Stimulated activated CD4-positive, alpha-beta T cell treated with anti-CD3 and anti-CD28 coated beads, Interleukin-1b, Interleukin-23, amount 100 ng/mL, for 1 hour (primary cell): Measurements from ENCODE around the gene PGAM5.
A peak's percentile ranks its signal among the peaks of the same experiment; 100 is the strongest.

Experiments
- DNase-seq, 2 donors: peaks; one replicate each; pipeline ENCODE4 v3.0.0-alpha.2; 2020; ENCODE audit warnings: low read depth in 2 of 2

PGAM5 gene

DNA sequence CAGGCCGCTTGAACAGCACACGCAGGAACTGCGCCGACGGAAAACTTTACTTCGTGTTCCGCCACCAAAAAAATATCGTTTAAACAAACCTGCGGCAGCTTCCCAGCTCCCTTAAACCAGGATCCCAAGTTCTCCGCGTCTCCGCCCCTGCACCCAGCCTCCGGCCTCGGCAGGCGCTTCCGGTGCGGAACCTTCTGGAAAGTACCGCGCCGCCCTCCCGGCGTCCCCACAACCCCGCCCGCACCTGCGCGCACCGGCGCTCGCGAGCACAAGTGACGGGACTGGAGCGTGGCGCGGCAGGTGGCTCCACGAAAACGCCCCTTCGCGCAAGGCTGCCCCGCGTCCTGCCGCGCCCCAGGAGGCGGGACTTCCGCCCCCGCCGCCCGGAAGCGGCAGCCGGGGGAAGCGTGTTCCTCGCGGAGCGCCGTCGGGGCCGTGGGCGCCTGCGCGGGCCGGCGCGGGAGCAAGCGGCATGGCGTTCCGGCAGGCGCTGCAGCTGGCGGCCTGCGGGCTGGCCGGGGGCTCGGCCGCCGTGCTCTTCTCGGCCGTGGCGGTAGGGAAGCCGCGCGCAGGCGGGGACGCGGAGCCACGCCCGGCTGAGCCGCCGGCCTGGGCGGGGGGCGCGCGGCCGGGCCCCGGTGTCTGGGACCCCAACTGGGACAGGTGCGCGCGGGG lies at the start of gene PGAM5:
Gene PGAM5 (plus strand): TSS at position 438 of the 675 bp plus-strand sequence. CDS start 35 bp downstream, at position 473.
- DNase-seq: peak; percentile 75 to 85

DNA sequence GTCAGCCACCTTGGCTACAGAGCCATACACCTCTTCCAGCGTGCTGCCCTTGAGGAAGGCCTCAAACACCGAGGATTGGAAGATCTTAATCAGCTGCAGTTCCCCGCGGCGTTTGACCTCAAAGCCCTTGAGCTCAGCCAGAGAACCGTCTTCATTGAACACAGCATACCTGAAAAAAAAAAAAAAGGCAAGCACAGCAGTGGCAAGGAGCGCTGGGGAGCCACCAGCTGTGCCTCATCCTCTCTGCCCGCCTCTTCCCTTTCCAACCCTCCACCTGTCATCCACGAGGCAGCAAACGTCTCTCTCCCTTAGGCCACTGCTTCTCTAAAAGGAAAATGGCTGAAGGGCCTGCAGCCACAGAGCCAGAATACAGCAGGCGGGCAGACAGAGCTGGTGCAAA lies 49.6 kb upstream of the PGAM5 start:
- no peak for DNase-seq

DNA sequence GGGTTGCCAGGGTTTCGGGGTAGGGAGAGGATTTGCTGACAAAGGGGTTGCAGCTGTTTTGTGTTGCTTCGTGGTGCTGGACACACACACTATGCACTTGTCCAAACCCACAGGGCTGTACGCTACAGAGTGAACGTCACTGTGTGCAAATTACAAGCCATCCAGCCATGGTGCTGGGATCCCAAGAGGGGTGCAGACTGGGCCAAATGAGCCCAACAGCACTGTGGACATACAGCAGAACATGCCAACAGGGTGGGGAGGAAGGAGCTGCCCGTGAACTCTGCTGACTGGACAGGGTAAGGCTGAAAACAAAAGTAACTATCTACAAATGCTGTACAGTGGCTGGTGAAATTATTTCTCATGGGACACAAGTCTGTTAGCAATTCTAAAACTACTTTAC lies 48.7 kb upstream of the PGAM5 start:
- no peak for DNase-seq

DNA sequence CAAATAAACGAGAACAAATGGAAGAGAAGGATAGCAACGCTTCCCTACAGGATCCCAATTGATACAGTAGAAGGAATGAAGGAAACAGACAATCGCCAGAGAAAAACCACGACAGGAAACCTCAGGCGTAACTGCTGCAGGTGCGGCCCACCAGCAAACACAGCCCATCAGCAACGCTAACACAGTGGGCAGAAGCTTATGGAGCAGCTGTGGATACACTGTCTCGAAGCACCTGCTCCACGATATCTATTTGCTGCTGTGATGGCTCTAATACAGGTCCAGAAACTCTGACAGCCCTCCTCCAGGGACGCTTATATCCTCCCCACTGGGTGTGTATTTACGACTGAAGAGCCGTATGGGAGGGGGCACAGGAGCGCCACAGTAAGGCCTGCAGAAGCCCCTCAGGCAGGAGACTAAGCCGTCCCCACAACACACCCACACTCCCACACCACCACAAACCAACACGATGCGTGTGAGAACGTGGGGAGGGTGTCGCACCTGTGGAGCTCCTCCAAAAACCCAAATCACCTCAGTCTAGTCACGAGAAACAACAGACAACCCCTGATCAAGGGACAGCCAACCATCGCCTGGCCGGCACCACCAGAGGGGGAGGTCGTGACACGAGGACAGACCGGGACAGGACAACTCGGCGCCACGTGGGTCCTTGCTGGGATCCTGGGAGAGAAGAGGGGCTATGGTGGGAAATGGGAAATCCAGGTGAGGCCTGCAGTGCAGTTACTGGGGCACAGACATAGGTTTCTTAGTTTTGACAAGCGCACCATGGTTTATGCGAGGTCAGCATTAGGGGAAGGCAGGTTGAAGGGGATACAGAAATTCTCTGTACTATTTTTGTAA lies 47.5 kb upstream of the PGAM5 start:
- no peak for DNase-seq

DNA sequence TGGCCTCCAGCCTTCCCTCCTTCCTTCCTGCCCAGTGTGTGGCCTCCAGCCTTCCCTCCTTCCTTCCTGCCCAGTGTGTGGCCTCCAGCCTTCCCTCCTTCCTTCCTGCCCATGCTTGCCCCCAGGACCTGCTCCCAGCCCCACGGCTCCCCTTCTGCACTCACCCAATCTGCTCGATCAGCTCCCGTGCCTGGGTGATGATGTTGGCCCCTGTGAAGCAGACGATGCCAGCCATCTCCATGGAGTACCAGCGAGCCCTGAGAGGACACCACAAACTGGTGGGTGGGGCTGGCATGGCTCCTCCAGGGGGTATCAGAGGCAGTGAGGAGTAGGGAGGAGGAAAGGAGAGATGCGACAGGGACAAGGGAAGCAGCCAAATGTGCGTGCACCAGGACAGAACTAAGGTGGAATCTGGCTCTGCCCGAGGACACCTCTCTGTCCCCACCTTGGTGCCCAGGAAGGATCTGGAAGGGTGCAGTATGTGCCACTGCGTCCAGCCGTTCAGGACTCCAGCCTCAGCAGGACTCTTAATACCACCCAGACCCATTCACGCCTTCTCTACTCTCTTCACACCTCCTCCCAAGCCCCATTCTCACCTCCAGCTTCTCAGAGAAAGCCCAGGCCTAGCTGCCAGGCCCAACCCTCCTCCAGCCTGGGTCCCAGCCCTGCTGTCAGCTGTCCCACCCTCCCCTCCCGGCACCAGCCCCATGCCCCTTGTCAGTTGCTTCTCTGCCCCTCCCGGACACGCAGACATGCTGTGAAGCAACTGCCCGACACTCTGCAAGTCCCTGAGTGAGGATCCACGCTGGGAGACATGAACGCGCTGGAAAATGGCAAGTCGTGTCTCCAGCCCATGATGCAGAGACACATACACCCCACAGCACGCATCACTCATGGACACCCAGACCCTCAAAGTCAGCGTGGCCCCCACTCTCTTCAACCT lies 46.2 kb upstream of the PGAM5 start:
- DNase-seq: no peak

DNA sequence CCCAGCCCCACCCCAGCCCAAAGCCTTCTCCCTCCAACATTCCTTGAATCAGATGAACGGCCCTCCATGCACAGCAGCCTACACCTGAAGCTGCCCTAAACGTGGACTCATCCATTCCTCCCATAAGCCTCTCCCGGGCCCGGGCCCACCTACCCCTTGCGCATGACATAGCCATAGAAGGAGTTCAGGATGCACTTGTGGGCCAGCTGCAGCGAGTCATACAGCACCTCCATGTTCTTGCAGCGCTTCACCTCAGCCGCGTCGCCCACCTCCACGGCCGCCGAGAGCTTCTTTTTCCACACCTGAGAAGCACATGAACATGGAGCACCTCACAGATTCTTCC lies 45.5 kb upstream of the PGAM5 start:
- no peak for DNase-seq

DNA sequence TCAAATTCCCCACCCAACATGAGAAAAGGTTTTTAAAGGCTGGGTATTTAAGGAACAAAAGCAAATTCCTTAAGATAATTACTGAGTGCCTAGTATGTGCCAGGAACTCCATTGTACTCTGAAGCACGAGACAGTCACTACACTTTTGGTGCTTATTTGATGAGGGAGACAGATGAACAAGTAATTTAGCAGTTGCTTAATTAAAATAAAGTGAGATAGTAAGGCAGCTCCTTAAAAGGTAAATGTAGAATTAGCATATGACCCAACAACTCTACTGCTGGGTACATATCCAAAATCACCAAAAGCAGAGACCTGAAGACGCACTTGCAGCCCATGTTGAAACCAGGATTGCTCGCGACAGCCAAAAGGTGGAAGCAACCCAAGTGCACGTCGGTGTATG lies 44.8 kb upstream of the PGAM5 start:
- DNase-seq: no peak

DNA sequence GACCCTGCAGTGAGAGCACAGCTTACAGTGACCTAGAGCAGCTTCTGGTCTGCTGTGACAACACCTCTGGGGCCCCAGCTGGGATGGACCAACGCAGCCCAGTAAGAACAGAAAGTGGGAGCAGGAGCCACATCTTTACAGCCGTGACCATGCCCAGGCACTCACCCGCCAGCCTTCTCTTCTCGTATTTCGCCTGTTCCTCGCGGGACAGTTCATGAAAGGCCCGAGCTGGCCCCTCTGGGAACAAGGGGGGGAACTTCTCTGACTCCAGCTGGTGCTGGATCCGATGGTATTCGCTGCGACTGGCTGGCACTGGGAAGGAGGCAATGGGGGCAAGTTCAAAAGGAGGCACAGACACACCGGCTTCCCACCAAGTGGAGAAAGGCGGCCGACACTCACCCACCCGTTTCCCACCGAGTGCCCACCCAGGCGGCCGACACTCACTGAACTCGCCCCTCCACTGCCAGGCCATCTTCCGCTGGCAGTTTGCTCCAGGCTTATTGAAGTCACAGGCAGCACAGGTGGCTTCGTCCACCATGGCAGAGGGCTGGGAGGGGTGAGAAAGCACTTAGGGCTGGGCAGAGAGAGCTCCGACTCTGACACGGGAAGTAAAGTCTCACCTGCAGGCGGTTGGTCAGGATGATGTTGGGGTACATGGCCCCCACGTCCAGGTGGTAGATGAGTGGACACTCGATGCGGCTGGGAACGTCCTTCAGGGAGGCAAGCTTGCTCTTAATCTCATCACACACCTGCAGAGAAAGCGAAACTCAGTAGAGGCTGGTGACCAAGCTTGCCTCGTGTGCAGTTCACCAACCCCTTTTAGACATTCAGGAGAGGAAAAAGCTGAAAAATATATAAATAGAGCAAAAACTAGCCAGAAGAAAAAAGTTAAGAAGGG lies 42.2 kb upstream of the PGAM5 start:
- DNase-seq: no peak

DNA sequence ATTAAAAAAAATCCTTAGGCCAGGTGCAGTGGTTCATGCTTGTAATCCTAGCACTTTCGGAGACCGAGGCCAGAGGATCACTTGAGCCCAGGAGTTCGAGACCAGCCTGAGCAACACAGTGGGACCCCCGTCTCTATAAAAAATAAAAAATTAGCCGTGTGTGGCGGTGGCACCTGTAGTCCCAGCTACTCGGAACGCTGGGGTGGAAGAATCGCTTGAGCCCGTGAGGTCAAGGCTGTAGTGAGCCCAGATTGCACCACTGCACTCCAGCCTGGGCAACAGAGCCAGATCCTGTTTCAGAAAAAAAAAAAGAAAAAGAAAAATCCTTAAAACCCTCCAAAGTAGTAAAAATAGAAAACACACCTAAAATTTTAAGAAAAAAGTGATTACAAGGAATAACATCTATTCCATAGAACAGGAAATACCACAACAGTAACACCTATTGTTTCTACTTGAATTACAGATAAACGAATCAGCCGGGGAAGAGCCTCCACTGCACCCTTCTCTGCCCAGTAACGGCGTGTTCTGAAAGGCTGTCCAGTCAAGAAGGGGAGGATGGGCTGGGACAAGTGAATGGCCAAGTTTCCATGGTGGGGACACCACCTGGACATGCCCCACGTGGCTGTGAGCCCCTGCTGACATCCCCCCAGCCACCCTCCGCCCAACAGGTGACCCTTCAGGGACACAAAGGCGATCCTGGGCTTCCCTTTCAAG lies 41.3 kb upstream of the PGAM5 start:
- no peak for DNase-seq

DNA sequence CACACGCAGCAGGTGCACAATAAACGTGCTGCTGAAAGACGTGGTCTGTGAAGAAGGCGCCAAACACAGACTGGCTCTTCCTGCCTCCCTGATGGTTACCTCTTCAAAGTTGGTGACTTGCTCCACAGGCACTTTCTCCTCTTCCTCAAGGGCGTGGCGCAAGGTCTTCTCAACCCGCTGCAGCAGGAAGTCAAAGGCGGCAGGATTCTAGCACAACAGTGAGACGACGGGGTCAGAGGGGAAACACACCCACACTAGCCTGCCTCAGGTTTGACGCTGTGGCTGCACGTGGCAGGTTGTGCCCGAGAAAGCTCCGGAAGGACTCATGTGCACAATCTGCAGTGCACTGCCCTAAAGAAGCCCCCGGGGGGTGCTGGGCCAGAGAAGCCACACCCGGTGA lies 38.5 kb upstream of the PGAM5 start:
- no peak for DNase-seq

DNA sequence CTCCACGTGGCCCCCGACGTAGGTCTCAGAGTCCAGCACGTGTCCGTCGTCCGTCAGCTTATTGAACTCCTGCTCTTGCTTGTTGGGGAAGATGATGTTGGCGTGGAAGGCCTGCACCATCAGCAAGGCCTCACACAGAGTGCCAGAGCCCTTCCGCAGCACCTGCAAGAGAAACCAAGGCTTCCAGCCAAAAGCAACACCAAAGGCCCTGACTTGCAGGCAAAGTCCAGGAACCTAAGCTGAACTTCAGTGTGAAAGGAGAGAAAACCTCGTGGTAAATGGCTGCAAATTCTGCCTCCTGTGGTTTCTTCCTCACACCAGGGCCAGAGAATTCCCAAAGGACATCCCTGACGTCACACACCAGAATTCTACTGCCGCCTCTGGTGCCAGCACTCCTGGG lies 38.0 kb upstream of the PGAM5 start:
- DNase-seq: no peak

DNA sequence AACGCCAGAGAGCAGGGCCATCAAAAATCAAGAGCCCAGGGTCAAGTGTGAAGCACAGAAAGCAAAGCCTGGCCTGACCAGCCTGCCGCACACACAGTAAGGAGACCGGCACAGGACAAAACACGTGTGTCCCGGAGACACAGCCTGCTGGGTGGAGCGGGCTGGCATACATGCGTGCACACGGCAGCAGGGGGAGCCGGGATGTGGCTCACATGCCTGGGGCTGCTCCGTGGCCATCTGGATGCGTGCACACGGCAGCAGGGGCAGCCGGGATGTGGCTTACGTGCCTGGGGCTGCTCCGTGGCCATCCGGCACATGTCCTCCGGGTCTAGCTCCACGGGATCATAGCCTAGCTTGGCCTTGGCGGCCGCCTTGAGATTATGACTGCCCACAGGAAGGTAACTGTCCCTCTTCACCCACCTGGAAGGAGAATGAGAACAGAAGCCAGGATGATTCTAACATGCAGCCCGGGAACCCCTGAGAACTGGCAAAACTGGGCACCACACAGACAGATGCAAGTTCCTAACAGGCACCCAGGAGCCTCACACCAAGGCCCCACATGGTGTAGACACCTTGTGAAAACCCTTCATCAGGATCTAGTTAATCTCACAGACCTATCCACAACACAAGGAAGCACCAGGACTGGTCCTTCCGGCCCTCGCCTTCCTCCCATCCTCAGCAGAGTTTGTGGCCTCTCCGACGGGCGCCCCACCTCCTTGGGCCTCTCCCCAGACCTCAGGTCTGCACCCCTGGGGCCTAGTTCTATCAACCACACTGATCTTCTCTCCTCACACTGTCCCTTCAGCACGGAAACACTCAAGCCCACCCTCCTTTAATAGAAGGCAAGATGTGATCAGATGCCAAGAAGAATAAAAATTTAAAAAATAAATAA lies 37.1 kb upstream of the PGAM5 start:
- DNase-seq: no peak

DNA sequence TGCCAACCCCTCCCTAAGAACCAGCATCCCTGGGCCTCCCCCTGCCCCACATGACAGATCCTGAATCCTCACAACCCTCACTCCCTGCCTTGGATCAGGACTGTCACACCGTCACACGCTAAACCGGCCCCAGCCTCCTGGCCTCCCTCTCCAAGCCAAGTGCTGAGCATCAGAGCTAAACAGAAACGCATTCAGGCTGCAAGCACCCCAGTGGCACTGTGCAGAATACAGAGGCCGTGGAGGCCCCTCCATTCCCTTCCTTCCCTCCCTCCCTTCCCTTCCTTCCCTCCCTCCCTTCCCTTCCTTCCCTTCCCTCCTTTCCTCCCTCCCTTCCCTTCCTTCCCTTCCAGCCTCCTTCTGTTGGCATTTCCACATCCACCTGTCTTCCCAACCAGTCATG lies 36.1 kb upstream of the PGAM5 start:
- DNase-seq: no peak

DNA sequence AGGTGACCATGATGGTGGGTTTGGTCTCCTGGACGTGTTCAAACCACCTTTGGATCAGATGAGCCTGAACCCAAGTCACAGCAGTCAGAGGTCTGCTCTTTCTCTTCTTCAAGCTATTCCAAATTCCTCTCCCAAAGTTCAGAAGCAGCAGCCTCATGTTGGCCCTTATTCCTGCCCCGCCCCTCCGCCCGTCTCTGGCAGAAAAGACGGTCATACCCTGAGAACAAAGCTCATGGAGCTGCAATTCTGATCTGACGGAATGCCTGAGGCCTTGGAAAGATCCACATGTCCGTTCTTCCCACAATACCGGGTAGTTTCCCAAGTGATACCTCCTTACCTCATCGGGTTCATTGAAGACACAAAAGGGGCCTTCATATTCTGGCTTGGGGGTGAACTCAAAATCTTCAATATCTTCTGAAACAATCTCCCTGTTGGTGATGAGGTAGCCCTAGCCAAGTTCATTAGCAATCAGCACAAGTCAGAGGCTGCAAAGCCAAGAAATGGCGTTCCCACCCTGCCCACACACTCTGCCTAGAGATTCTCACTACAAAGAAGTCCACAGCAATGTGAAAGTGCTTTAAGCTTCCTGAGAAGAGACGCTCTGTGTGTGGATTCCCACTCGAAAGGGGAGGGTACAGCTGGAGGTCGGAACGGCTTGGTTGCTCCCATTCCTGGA lies 34.7 kb upstream of the PGAM5 start:
- DNase-seq: no peak

DNA sequence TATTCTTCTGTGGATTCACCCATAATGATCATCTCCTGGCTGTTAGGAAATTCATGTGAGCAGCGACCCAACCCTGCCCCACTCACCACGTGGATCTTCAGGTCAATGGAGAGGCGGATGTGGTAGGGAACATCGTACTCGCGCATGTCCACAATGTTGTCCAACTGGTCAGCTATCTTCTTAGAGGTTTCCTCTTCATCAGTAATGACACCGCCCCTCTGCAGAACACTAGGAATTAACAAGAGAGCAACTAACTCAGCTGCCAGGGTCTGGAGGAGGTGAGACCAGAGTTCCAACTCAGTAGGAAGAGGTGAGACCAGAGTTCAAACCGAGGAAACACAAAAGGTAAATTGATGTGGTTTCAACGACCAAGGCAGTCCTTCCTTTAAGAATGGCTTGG lies 33.1 kb upstream of the PGAM5 start:
- no peak for DNase-seq

DNA sequence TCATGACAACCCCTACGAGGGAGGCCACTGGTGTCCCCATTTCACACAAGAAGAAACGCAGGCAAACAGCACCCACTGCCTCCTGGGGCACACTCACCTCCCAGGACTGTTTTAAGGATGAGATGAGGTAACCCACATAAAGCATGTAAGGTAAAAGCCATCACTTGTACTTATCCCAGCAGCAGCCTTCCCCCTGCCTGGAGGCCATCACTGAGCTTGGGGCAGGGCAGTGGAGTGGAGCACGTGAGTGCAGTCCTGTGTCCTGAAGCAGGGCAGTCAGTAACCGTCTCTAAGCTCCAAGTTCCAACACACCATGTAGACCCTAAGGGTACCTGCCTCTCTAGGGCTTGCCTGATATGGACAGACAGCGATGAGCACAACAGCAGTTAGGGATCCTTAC lies 25.2 kb upstream of the PGAM5 start:
- no peak for DNase-seq

DNA sequence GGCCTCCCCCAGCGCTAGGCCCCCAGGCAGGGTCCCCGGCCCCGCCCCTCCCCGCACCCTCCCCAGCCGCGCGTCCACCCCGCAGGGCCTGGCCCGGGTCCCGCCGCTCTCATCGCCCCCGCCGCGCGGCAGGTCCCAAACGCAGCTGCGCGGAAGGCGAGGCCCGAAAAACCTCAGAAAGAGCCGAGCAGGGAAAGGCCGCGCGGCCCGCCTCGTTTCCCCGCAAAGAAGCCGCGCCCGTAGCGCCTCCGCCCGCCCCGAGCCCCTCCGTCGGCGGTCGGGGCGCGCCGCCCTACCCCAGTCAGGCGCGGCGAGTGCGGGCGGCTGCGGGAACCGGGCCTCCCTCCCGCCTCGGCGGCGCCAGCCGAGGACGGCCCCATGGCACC lies 23.8 kb upstream of the PGAM5 start:
- DNase-seq: no peak

DNA sequence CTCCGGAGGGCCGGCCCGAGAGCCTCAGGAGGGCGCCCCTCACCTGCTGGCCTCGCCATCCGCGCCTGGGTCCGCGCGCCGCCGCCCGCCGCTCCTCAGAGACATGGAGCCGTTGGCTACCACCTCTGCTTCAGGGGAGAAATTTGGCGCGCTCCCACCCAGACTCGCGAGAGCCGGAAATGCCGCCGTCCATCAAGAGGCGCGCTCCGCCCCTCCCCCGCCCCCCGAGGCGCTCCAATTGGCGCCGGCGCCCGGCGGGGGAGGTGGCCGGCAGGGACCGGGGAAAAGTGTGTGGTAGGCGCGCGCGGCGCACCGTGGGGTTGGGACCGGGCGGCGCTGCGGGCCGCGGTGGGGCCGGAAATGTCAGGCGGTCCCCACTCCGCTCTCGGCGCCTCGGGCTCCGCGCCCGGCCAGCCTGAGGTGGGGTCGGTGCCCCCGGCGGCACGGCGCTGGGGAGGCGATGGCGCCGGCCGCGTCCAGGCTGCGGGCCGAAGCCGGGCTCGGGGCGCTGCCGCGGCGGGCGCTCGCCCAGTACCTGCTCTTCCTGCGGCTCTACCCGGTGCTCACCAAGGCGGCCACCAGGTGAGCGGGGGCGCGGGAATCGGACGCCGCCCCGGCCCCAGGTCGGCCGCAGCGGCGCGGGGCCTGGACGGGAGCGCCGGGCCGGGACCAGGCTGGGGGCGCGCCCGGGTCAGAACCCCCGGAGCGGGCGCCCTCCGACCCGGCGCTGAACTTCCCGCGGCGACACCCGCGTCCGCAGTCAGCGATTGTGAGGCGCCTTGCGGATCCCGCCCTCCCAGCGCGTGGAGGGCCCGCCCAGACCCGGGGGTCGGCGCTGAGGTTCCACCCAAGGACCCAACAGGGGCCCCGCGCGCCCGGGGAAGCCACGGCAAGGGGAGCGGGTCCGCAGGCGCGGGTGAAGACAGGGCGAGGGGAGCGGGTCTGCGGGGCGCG lies 23.2 kb upstream of the PGAM5 start, which contains the start of the genes POLE and PXMP2:
Gene POLE (minus strand): TSS at position 132 of the 954 bp plus-strand sequence. CDS start 27 bp downstream, at position 105.
Gene PXMP2 (plus strand): TSS at position 377 of the 954 bp plus-strand sequence. CDS start 84 bp downstream, at position 461.
- peak; percentile 89 to 96 for DNase-seq
